Activated naive CD4-positive, alpha-beta T cell (primary cell): ENCODE measurements around the gene PATL2.
"Not testable (repeated sequence)": the region's sequence is repeated elsewhere in the genome, so short reads cannot be mapped to it uniquely, and the experiment has no call there.

Source experiments
- DNase-seq, 4 experiments: peaks; one replicate each; lab custom pipeline; 2025; lab: John Stamatoyannopoulos, UW

Gene PATL2

DNA sequence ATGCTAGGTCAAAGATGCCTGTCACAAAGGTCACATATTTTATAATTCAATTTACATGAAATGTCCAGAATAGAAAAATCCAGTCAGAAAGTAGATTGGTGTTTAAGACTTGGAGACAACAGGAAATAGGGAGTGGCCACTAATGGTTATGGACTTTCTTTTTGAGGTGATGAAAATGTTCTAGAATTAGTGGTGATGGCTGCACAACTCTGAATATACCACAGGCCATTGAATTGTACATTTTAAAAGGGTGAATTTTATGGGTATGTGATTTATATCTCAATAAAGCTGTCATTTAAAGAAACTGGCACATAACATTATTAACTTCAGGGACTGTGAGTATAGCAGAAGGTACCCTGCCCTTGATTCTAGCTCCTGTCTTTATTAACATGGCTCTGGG lies 63.5 kb downstream of the PATL2 start:
- no peak for DNase-seq

DNA sequence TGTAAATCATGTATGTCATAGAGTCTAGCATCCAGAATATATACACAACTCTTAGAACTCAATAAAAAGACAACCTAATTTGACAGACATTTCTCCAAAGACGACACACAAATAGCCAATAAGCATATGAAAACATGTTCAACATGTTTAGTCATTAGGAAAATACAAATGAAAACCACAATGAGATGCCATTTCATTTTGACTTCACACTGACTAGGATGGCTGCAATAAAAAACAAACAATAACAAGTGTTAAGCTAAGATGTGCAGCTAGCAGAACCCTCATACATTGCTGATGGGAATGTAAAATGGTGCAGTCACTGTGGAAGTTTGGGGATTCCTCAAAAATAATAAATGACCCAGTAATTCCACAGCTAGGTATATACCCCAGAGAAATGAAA lies 64.1 kb downstream of the PATL2 start:
- no peak for DNase-seq

DNA sequence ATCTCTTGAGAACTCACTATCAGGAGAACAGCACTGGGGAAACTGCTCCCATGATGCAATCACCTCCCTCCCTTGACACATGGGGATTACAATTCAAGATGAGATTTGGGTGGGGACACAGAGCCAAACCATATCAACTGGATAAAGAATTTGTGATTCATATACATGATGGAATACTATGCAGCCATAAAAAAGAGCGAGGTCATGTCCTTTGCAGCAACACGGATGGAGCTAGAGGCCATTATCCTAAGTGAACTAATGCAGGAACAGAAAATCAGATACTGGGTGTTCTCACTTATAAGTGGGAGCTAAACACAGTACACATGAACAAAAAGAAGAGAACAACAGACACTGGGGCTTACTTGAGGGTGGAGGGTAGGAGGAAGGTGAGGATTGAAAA lies 64.7 kb downstream of the PATL2 start:
- no peak for DNase-seq

DNA sequence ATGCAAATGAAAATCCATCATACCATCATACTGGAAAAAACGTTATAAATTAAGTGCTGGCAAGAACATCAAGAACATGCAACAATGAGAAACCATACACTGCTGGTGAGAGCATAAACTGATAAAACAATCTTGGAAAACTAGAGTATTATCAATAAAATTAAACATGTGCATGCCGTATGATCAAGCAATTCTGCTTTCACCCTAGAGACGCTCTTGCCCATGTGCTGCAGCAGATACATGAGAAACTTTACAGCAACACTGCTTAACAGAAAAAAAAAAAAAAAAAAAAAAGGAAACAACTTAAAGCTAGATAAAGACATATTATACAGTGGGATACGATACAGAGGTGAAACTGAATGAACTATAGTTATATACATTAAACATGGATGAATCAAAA lies 69.5 kb downstream of the PATL2 start:
- DNase-seq = no peak

DNA sequence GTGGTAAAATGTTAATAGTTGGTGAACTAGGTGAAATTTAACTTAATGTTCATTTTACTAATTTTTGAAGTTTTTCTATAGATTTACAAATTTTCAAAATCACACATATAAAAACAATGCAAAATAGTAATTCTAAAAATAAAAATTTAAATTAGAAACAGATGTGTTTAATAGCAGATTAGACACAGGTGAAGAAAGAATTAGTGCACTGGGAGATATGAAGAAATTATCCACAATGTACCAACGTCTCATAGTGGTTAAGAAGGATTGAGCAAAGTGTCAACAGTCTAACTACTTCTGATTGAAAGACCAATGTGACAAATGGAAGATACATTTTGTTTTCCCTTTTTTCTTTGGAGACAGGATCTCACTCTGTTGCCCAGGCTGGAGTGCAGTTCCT lies 74.1 kb downstream of the PATL2 start:
- no peak for DNase-seq

DNA sequence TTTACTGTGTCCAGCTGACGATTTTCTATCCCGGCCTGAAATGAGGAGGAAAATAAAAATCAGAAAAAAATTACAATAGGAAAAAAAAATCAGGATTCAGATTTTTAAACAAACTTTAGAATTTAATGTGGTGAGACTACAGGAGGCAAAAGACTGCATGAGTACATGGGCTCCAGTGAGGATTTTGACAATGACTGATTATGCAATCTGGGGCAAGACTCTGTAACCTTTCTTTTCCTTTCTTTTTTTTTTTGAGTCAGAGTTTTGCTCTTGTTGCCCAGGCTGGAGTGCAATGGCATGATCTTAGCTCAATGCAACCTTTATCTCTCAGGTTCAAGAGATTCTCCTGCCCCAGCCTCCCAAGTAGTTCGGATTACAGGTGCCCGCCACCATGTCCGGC lies 77.5 kb downstream of the PATL2 start:
- no peak for DNase-seq

DNA sequence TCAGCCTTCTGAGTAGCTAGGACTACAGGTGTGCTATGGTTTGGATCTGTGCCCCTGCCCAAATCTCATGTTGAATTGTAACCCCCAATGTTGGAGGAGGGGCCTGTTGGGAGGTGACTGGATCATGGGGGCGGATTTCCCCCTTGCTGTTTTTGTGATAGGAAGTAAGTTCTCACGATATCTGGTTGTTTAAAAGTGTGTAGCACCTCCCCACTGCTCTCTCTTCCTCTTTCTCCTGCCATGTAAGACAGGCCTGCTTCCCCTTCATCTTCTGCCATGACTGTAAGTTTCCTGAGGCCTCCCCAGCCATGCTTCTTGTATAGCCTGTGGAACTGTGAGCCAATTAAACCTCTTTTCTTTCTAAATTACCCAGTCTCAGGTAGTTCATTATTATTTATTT lies 85.8 kb downstream of the PATL2 start:
- not testable (repeated sequence) for DNase-seq

DNA sequence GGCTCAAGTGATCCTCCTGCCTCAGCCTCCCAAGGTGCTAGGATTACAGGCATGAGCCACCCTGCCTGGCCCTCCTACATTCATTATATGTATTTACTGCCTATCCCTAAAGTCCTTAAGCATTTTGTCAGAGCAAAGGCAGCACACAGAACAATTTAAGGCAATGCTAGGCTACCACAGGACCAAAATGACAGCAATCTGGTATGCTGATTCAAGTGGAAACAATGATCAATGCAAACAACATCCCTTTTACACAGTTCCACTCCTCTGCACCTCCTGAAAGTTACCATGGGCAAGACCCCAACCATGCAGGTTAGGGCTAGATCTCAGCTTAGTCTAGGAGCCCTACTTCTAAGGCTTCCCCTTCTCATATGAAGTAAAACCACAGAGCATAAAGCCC lies 87.9 kb downstream of the PATL2 start:
- no peak for DNase-seq

DNA sequence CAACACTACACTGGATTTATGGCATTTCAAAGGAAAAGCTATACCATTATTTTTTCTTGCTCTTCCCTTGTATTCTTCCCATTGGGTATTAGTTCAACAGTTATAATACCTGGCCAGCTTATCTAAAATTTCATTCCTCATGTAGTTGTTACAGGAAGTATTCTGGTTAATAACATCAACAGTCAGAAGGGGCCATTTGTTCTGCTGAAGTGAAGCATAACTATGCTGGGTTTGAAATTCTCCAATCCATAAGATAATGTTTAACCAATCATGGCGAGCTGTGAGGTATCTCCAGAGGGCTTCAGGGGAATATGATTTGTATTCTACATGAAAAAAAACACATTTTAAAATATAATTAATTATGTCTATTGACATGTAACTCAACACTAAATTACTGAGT lies 91.0 kb downstream of the PATL2 start:
- no peak for DNase-seq

DNA sequence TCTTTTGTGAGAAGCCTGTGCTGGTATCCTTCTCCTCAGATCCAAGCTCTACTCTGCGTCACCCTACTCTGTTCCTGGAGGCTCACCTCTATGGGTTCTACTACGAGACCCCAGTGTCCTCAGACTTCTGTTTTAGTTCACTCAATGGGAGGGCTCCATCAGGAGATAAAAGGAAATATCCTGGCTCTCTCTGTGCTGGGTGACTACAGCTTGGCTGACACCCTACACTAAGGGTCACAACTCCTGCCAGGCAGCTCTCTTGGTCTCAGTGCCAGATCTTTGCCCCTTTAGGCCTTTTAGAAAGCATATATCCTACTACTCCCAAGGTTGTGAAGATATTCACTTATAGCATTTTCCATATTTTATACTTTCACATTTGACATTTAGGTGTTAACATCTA lies 94.1 kb downstream of the PATL2 start:
- DNase-seq = no peak
